OCI-LY7 (cell line): ENCODE results near the gene SOS1.

ENCODE experiments used
- EZH2phosphoT487 ChIP-seq: fragments of 200-600 bp; sonication (generic); IDR thresholded peaks from 2 replicates; pipeline ENCODE4 v1.6.1; 2018; ENCODE audit warnings: low read depth, borderline replicate concordance, mild to moderate bottlenecking, mixed run types, antibody characterized with exemption, low read length, moderate library complexity, mixed read lengths
- TF ChIP-seq, protein P1 (sequence below): fragments of 200-600 bp; sonication (generic); conservative IDR thresholded peaks from 2 replicates; pipeline ENCODE4 v1.5.1; 2014; ENCODE audit warnings: mild to moderate bottlenecking, antibody characterized with exemption, low read length, moderate library complexity, mixed read lengths

DNA sequence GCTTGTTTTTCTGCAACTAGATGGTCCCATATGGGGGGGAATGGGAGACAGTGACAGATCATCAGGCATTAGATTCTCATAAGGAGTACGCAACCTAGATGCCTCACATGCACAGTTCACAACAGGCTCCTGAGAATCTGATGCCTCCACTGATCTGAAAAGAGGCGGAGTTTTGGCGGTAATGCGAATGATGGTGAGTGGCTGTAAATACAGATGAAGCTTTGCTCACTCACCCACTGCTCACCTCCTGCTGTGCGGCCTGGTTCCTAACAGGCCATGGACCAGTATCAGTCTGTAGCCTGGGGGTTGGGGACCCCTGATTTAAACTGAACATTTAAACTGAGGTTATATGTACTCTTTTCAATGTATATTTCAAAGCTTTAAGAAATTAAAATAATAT is 40.7 kb downstream of the SOS1 start:
- no peak for TF ChIP-seq EZH2phosphoT487
- TF ChIP-seq, protein P1, sequence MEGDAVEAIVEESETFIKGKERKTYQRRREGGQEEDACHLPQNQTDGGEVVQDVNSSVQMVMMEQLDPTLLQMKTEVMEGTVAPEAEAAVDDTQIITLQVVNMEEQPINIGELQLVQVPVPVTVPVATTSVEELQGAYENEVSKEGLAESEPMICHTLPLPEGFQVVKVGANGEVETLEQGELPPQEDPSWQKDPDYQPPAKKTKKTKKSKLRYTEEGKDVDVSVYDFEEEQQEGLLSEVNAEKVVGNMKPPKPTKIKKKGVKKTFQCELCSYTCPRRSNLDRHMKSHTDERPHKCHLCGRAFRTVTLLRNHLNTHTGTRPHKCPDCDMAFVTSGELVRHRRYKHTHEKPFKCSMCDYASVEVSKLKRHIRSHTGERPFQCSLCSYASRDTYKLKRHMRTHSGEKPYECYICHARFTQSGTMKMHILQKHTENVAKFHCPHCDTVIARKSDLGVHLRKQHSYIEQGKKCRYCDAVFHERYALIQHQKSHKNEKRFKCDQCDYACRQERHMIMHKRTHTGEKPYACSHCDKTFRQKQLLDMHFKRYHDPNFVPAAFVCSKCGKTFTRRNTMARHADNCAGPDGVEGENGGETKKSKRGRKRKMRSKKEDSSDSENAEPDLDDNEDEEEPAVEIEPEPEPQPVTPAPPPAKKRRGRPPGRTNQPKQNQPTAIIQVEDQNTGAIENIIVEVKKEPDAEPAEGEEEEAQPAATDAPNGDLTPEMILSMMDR = no peak
